NCI-H187 treated with DMSO at 0.1 percent for 48 hours (cell line): Measurements from ENCODE around the gene GPC3.
"Not testable (repeated sequence)": the region's sequence is repeated elsewhere in the genome, so short reads cannot be mapped to it uniquely, and the experiment has no call there.

Source experiments
- DNase-seq: peaks from one replicate; lab custom pipeline; 2025; lab: John Stamatoyannopoulos, UW

Gene GPC3

GRCh38 chrX:133555782-133556458, 429.5 kb downstream of the GPC3 start:
- no peak for DNase-seq

- DNase-seq, result no peak
Observed at GRCh38 chrX:133550665-133551485, 434.5 kb downstream of the GPC3 start.

- no peak for DNase-seq
Observed at GRCh38 chrX:133549295-133549933, 436.0 kb downstream of the GPC3 start.

DNA sequence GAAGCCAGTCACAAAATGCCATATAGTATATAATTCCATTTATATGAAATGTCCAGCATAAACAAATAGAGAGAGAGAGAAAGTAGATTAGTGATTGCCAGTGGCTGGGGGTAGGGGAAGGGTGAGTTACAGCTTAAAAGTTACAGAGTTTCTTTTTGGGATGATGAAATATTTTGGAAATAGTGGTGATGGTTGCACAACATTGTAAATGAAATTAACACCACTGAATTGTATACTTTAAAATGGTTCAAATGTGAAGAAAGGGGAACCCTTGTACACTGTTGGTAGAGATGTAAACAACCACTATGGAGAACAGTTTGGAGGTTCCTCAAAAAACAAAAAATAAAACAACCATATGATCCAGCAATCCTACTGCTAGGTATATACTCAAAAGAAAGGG, 439.0 kb downstream of the GPC3 start:
- no peak for DNase-seq

DNA sequence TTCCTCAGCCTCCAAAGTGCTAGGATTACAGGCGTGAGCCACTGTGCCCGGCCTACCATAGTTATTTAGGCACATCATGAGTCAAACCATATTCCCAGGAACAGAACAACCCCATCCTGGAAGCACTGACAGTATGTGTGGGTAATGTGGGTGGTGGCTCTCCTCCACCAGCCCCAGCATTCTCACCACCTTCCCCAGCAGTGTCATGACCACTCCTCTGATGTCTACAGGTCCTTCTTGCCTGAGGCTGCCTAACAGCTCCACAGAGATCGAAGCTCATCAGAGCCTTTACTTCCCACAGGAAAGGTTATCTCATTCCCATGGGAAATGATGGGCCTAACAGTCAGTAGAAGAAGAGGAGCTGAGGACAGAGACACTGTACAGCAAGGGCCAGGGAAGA, 440.6 kb downstream of the GPC3 start:
- no peak for DNase-seq

DNA sequence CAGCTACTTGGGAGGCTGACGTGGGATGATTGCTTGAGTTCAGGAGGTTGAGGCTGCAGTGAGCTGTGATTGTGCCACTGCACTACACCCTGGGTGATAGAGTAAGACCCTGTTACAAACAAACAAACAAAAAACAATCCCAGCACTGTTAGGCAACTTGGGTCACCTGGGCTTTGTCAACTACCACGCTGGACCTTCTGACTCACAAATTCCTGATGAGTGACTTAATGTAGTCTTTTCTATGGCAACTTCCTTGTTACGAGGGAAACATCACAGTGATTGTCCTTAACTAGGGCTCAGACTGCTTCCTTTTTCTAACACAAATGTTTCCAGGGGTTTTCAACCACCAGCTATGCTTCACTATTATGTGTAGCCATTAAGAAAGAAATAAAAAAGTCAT, 441.3 kb downstream of the GPC3 start:
- DNase-seq, result no peak

GRCh38 chrX:133543654-133544053, 441.7 kb downstream of the GPC3 start:
- DNase-seq, result no peak

GRCh38 chrX:133542476-133542875, 442.9 kb downstream of the GPC3 start:
- no peak for DNase-seq

GRCh38 chrX:133541021-133541420, 444.4 kb downstream of the GPC3 start:
- DNase-seq, result no peak

DNA sequence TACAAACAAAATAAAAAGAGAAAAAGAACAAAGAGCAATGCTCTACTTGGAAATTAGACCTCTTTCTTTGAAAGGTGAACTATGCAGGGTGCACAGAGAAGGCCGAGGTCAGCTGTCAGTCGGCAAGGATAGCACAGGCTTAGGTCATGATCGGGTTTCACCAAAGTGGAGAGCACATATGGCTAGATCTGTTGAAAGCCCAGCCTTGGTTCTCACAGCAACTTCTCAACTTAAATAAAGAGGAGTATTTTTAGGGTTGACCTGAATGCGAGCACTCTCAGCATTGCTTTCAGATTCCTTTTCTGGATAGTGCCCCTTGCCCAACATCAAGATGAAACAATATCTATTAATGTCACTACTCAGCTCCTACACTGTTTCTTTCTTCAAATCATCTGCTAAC, 447.2 kb downstream of the GPC3 start:
- DNase-seq, result no peak

GRCh38 chrX:133537142-133537541, 448.3 kb downstream of the GPC3 start:
- DNase-seq, result no peak

DNA sequence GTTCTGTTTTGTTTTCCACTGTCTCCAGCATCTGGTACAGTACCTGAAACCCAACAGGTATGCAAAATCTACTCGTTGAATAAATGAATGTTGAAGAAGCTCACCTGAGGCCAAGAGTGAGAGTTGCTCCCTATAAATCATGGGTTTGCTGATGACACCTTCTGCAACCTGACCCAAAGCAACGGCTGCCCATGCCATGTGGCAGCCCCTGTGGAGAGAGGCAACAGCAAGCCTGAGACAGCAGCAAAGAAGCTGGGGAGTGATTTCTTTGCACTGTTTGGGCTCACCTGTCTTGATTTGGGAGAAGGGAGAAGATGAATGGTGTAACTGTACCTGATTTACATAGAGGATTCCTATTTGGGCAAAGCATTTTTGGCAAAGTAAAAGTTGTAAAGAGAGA, 450.3 kb downstream of the GPC3 start:
- DNase-seq, result no peak

DNA sequence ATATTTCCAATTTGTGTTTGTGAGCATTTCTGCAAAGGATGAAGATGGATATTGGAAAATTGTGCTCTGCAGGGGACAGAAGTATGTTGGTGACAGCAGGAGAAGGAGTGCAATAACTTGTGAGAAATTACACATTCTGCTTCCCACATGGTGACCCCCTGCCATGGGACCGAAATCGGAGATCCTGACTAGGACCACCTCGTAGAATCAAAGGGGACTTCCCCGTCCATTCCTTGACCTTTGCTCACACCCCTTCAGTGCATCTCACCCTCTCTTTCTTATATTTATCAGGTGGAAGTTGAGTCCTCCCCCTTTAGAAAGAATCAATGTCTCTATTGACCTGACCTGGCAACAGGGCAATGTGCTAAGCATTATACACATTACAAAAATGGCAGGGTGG, 451.2 kb downstream of the GPC3 start:
- DNase-seq, result no peak

DNA sequence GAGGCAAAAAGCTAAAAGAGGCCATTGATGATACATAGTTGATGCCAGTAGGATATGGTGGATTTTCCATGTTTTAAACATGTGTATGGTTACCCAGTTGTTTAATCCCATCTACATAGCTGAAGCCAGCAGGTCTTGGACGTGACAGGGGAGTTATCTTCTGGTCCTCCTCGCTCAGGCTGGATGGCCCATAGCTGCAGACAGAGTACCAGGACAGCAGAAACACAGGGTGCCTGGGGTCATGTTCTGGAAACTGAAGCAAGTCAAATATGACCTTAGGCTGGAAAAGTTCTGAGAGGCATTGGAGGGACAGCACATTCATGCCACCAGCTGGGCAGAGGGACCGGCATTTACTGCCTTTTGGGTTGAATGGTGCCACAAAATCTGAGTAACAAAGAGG, 452.1 kb downstream of the GPC3 start:
- DNase-seq, result no peak

GRCh38 chrX:133530960-133531359, 454.4 kb downstream of the GPC3 start:
- no peak for DNase-seq

DNA sequence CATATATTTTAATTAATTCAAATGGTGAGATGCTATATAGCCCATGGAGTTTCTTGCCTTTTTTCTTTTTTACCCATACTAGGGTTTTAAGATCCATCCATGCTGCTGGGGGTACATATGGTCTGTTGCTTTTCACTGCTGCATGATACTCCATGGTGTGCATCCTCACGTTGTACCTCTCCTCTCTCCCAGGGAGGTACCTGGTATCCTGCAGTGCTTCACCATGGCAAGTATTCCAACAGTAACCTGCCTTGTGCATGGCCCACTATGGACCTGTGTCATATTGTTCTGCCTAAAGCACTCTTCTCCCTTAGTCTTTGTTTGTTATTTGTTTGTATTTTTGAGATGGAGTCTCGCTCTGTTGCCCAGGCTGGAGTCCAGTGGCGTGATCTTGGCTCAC, 455.8 kb downstream of the GPC3 start:
- DNase-seq, result no peak

DNA sequence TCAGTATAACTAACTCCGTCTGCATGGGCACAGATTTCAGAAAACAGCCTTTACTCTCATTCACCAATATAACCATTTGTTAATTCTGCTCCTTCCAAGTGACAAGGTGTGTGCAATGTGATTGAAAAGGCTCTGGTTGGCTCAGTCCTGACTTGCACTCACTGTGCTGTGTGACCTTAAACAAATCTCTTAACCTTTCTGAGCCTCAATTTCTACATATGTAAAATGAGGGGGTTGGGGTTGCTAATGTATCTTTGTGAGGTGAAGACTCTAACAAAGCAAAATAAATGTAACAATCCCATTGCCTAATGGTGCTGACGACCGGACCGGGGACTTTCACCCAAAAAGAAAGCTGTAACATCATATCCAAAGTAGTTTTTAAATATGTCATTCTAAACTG, 457.6 kb downstream of the GPC3 start:
- no peak for DNase-seq

- no peak for DNase-seq
Observed at GRCh38 chrX:133527415-133527814, 458.0 kb downstream of the GPC3 start.

GRCh38 chrX:133526773-133527172, 458.6 kb downstream of the GPC3 start:
- DNase-seq, result not testable (repeated sequence)

DNA sequence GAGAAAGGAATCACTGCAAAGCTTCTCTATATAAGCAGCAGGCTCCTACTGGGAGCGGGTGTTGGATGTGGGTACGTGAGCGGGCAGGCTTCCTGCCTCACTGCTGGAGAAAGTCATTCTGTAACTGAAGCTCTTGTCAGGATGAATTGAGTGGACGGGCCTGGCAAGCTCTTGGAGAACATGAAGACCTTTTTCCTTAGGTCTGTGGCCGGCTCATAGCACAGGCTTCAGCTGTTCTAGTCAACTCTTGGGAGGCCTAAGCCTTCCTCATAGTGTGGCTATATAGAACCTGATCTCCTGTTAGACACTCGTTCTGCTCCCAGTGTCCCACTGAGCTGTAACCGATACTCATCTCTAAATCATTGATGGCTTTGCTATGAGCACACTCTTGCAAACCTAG, 461.9 kb downstream of the GPC3 start:
- DNase-seq, result no peak

- no peak for DNase-seq
Observed at GRCh38 chrX:133523081-133523487, 462.3 kb downstream of the GPC3 start.

- no peak for DNase-seq
Observed at GRCh38 chrX:133516686-133517085, 468.7 kb downstream of the GPC3 start.

DNA sequence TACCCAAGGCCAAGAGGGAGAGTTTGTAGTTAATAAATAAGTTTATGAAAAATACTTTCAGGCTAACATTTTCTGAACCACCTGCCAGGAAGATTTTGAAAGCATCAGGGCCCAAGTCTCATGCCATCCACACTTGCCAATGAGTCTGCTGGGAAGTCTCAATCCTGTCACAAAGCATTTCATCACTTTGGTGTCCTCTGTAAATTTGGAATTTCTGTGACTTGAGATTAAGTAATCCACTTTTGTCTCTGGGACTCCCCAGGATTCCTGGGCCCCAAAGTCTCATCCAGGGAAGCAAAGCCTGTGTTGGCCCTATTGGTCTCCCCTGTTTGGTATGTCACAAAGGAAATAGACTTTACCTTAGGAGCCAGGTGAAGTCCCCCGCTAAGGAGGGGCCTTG, 470.9 kb downstream of the GPC3 start:
- no peak for DNase-seq
